ENCODE data around the gene CDC42EP2. TPM values are rescaled to one million over a fixed set of nuclear protein-coding genes. Genes with fewer than 3 reads are reported as not detected.

CDC42EP2 gene
- total and polyA plus RNA-seq, 2 of the 13 experiments (the other 11 are each of a cell fraction or from before 2014, with no cell fraction given): 2.3 to 7.1 TPM

DNA sequence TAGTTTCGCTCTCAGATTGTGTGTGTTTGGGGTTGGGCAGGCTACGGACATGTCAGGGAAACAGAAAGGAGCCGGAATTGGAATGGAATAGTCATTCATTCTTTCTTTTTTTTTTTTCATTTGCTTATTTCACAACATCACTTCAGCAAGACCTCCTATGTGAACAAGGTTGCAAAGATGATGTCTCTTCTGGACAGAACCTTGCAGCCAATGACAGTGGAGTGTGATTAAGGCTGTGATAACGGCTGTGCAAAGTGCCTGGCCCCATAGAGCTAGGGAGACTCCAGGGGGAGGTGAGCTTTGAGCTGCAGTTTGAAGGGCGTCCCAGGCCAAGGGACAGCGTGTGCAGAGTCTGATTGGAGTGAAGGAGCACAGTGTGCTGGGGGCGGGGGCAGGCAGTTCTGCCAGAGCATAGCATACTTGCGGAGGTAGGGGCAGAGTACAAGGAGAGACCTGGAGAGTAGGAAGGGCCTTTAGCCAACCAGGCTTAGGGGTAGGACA is 43.2 kb downstream of the CDC42EP2 start (continued):
- TF ChIP-seq, protein P1, sequence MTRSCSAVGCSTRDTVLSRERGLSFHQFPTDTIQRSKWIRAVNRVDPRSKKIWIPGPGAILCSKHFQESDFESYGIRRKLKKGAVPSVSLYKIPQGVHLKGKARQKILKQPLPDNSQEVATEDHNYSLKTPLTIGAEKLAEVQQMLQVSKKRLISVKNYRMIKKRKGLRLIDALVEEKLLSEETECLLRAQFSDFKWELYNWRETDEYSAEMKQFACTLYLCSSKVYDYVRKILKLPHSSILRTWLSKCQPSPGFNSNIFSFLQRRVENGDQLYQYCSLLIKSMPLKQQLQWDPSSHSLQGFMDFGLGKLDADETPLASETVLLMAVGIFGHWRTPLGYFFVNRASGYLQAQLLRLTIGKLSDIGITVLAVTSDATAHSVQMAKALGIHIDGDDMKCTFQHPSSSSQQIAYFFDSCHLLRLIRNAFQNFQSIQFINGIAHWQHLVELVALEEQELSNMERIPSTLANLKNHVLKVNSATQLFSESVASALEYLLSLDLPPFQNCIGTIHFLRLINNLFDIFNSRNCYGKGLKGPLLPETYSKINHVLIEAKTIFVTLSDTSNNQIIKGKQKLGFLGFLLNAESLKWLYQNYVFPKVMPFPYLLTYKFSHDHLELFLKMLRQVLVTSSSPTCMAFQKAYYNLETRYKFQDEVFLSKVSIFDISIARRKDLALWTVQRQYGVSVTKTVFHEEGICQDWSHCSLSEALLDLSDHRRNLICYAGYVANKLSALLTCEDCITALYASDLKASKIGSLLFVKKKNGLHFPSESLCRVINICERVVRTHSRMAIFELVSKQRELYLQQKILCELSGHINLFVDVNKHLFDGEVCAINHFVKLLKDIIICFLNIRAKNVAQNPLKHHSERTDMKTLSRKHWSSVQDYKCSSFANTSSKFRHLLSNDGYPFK (CRISPR knock-in tag; IDR thresholded peaks at IDR 0.05; ENCODE audit: borderline replicate concordance): no peak; the same call in 1 of the 2 replicates
- TF ChIP-seq, protein P2, sequence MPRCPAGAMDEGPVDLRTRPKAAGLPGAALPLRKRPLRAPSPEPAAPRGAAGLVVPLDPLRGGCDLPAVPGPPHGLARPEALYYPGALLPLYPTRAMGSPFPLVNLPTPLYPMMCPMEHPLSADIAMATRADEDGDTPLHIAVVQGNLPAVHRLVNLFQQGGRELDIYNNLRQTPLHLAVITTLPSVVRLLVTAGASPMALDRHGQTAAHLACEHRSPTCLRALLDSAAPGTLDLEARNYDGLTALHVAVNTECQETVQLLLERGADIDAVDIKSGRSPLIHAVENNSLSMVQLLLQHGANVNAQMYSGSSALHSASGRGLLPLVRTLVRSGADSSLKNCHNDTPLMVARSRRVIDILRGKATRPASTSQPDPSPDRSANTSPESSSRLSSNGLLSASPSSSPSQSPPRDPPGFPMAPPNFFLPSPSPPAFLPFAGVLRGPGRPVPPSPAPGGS (CRISPR knock-in tag; IDR thresholded peaks at IDR 0.05): no peak
- TF ChIP-seq MTA3 (CRISPR knock-in tag; IDR thresholded peaks at IDR 0.05) (no peak), ZNF382 (CRISPR knock-in tag; IDR thresholded peaks at IDR 0.05; ENCODE audit: borderline replicate concordance) (no peak), REL (CRISPR knock-in tag; conservative IDR thresholded peaks at IDR 0.05) (no peak), ZNF205 (CRISPR knock-in tag; IDR thresholded peaks at IDR 0.05) (no peak), FLYWCH1 (CRISPR knock-in tag; IDR thresholded peaks at IDR 0.05) (no peak), ZNF3 (CRISPR knock-in tag; IDR thresholded peaks at IDR 0.05) (no peak), ZNF225 (CRISPR knock-in tag; IDR thresholded peaks at IDR 0.05) (no peak), CHD2 (IDR thresholded peaks at IDR 0.05; ENCODE audit: low read depth, low read length) (no peak), U2AF1 (optimal IDR thresholded peaks at IDR 0.05; ENCODE audit: low read depth, low read length) (no peak), NR2F2 (IDR thresholded peaks at IDR 0.05; ENCODE audit: borderline replicate concordance, low read depth) (no peak; the same call in 1 of the 2 replicates), MED1 (CRISPR knock-in tag; IDR thresholded peaks at IDR 0.05) (peak; percentile 77), TAF1 (CRISPR knock-in tag; IDR thresholded peaks at IDR 0.05) (peak; percentile 51), RXRA (CRISPR knock-in tag; IDR thresholded peaks at IDR 0.05) (peak; percentile 96), MBD4 (IDR thresholded peaks at IDR 0.05; ENCODE audit: borderline replicate concordance, low read length) (no peak), EP300 (IDR thresholded peaks at IDR 0.05; ENCODE audit: low read depth in 2 of 2, low read length in 2 of 2) (peak in 1 of 2 experiments; percentile 73; a peak in 2 of 4 replicates), EP300 (CRISPR knock-in tag; IDR thresholded peaks at IDR 0.05; ENCODE audit: borderline replicate concordance) (no peak)
- TF ChIP-seq, protein P3, sequence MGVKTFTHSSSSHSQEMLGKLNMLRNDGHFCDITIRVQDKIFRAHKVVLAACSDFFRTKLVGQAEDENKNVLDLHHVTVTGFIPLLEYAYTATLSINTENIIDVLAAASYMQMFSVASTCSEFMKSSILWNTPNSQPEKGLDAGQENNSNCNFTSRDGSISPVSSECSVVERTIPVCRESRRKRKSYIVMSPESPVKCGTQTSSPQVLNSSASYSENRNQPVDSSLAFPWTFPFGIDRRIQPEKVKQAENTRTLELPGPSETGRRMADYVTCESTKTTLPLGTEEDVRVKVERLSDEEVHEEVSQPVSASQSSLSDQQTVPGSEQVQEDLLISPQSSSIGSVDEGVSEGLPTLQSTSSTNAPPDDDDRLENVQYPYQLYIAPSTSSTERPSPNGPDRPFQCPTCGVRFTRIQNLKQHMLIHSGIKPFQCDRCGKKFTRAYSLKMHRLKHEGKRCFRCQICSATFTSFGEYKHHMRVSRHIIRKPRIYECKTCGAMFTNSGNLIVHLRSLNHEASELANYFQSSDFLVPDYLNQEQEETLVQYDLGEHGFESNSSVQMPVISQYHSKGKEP (CRISPR knock-in tag; IDR thresholded peaks at IDR 0.05): no peak
- TF ChIP-seq, protein P4, sequence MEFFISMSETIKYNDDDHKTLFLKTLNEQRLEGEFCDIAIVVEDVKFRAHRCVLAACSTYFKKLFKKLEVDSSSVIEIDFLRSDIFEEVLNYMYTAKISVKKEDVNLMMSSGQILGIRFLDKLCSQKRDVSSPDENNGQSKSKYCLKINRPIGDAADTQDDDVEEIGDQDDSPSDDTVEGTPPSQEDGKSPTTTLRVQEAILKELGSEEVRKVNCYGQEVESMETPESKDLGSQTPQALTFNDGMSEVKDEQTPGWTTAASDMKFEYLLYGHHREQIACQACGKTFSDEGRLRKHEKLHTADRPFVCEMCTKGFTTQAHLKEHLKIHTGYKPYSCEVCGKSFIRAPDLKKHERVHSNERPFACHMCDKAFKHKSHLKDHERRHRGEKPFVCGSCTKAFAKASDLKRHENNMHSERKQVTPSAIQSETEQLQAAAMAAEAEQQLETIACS (CRISPR knock-in tag; IDR thresholded peaks at IDR 0.05): peak; percentile 54; the same call in 1 of the 2 replicates
- TF ChIP-seq, protein P5, sequence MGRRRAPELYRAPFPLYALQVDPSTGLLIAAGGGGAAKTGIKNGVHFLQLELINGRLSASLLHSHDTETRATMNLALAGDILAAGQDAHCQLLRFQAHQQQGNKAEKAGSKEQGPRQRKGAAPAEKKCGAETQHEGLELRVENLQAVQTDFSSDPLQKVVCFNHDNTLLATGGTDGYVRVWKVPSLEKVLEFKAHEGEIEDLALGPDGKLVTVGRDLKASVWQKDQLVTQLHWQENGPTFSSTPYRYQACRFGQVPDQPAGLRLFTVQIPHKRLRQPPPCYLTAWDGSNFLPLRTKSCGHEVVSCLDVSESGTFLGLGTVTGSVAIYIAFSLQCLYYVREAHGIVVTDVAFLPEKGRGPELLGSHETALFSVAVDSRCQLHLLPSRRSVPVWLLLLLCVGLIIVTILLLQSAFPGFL (CRISPR knock-in tag; IDR thresholded peaks at IDR 0.05): no peak
